Natural killer cell (primary cell): Measurements from ENCODE around the gene NUP133. TPM values are rescaled to one million over a fixed set of nuclear protein-coding genes. Genes with fewer than 3 reads are reported as not detected.

Experiments used
- ATAC-seq, 3 donors: fragments of 150-1000 bp in 2 of 3; fragments of 200-7000 bp in 1 of 3; cut with Tn5 transposase; 1 replicate in 1 of 3; 2 replicates in 2 of 3; pipeline ENCODE4 v1.10.0; 2021; ENCODE audit warnings: mild to moderate bottlenecking in 2 of 3, moderate library complexity in 2 of 3
- DNase-seq, 2 donors: peaks; one replicate each; pipeline versions ENCODE4 v3.0.0 to v3.0.0-alpha.2; 2013 to 2021; ENCODE audit warnings: mixed read lengths in 1 of 2
- H3K27ac ChIP-seq: one replicate; pipeline ENCODE4 v1.5.1; 2013; ENCODE audit warnings: mild to moderate bottlenecking, low read length
- H3K27me3 ChIP-seq: one replicate; pipeline ENCODE4 v1.6.1; 2013; ENCODE audit warnings: low read length; ENCODE audit not compliant: control insufficient read depth, insufficient read depth
- H3K36me3 ChIP-seq: one replicate; pipeline ENCODE4 v1.6.1; 2013; ENCODE audit warnings: low read length; ENCODE audit not compliant: control insufficient read depth, insufficient read depth
- H3K4me1 ChIP-seq: one replicate; pipeline ENCODE4 v1.6.1; 2013; ENCODE audit warnings: low read length; ENCODE audit not compliant: control insufficient read depth, insufficient read depth
- H3K4me3 ChIP-seq: one replicate; pipeline ENCODE4 v1.5.1; 2013; ENCODE audit warnings: low read length
- H3K9me3 ChIP-seq: one replicate; pipeline ENCODE4 v1.6.1; 2013; ENCODE audit warnings: low read length; ENCODE audit not compliant: control insufficient read depth, insufficient read depth
- H3K27ac Mint-ChIP-seq, 2 donors: one replicate each; pipeline ENCODE4 v1.8.0; 2022; ENCODE audit warnings: mild to moderate bottlenecking in 2 of 2, mixed read lengths in 2 of 2, moderate library complexity in 1 of 2
- H3K27me3 Mint-ChIP-seq, 2 donors: one replicate each; pipeline ENCODE4 v1.8.0; 2022; ENCODE audit warnings: low read depth in 2 of 2, mixed read lengths in 2 of 2
- H3K36me3 Mint-ChIP-seq: one replicate; pipeline ENCODE4 v1.8.0; 2022; ENCODE audit warnings: mixed read lengths
- H3K4me1 Mint-ChIP-seq, 2 donors: one replicate each; pipeline ENCODE4 v1.8.0; 2022; ENCODE audit warnings: mixed read lengths in 2 of 2
- H3K4me3 Mint-ChIP-seq: one replicate; pipeline ENCODE4 v1.8.0; 2022; ENCODE audit warnings: mild to moderate bottlenecking, moderate library complexity, mixed read lengths
- H3K9me3 Mint-ChIP-seq, 2 donors: one replicate each; pipeline ENCODE4 v1.8.0; 2022; ENCODE audit warnings: mixed read lengths in 2 of 2
- CTCF ChIP-seq: fragments of 200-600 bp; IDR thresholded peaks from one replicate; pipeline ENCODE4 v1.8.0; 2022; ENCODE audit warnings: antibody characterized with exemption
- WGBS: methylation state at CpG from one replicate; pipeline ENCODE4 v1.1.7; 2013; ENCODE audit warnings: missing lambda C conversion rate; ENCODE audit not compliant: insufficient coverage; 5-methylcytosine and 5-hydroxymethylcytosine counted together
- intact Hi-C: fragments of 100-400 bp; cut with micrococcal nuclease; formaldehyde crosslinking; loops from one replicate; pipeline ENCODE4 v1.14.2; 2022
- total RNA-seq, 4 donors: library from RNA; stranded (reverse); fragments of 120-200 nt in 1 of 4; gene quantifications; one replicate each; pipeline versions ENCODE4 v1.2.3 to v1.2.4, GENCODE V29; 2013 to 2022

Gene NUP133
- total RNA-seq, 3 donors from 2014 or later (not counting 1 experiment from before 2014, with no cell fraction given) = 34.5 to 40.1 (median 38.4) TPM

GRCh38 chr1:229434005-229434640, 74.0 kb downstream of the NUP133 start, which contains the start of gene ACTA1:
Gene ACTA1, minus strand, starts transcription at chr1:229434094. Its CDS starts 979 bp downstream, at chr1:229433115.
- no peaks in the 10 kb centered on the region for H3K36me3 Mint-ChIP-seq
- intact Hi-C loops = no loop called here
- Histone ChIP-seq H3K9me3 (no peaks in the 10 kb centered on the region), H3K4me3 (no peak within 1 kb of the TSS), H3K36me3 (peaks cover 12% of the 10 kb centered on the region), H3K27me3 (peaks cover 46% of the 10 kb centered on the region), H3K4me1 (peaks cover 16% of the 10 kb centered on the region), H3K27ac (no peak within 1 kb of the TSS)
- WGBS = 4% methylated on average over 47 of the region's 51 CpGs
- no peak for TF ChIP-seq CTCF
- no peak within 1 kb of the TSS for H3K27ac Mint-ChIP-seq
- peaks cover 29 to 39% of the 10 kb centered on the region in 2 donors for H3K27me3 Mint-ChIP-seq
- ATAC-seq (no peak), DNase-seq (no peak)
- no peaks in the 10 kb centered on the region for H3K9me3 Mint-ChIP-seq
- peaks cover 12 to 14% of the 10 kb centered on the region in 2 donors for H3K4me1 Mint-ChIP-seq
- H3K4me3 Mint-ChIP-seq = no peak within 1 kb of the TSS

- 21% methylated on average over 19 of the region's 19 CpGs for WGBS
- TF ChIP-seq CTCF = no peak
- no peaks in the 10 kb centered on the region for H3K9me3 Mint-ChIP-seq
- peaks cover 29 to 41% of the 10 kb centered on the region in 2 donors for H3K27me3 Mint-ChIP-seq
- Histone ChIP-seq H3K27me3 (peaks cover 46% of the 10 kb centered on the region), H3K27ac (no peak overlapping the region), H3K9me3 (no peaks in the 10 kb centered on the region), H3K36me3 (peaks cover 12% of the 10 kb centered on the region), H3K4me1 (peaks cover 16% of the 10 kb centered on the region), H3K4me3 (no peak overlapping the region)
- ATAC-seq (no peak), DNase-seq (no peak)
- no peaks in the 10 kb centered on the region for H3K36me3 Mint-ChIP-seq
- H3K4me1 Mint-ChIP-seq = peaks cover 12 to 14% of the 10 kb centered on the region in 2 donors
- intact Hi-C loops = no loop called here
- no peak overlapping the region for H3K27ac Mint-ChIP-seq
- no peak overlapping the region for H3K4me3 Mint-ChIP-seq
Measured at GRCh38 chr1:229433364-229434004, 74.7 kb downstream of the NUP133 start.

GRCh38 chr1:229432905-229433304, 75.2 kb downstream of the NUP133 start:
- Histone ChIP-seq H3K9me3 (no peaks in the 10 kb centered on the region), H3K4me3 (no peak overlapping the region), H3K36me3 (peaks cover 12% of the 10 kb centered on the region), H3K27ac (no peak overlapping the region), H3K27me3 (peaks cover 46% of the 10 kb centered on the region), H3K4me1 (peaks cover 16% of the 10 kb centered on the region)
- ATAC-seq (no peak), DNase-seq (no peak)
- peaks cover 34 to 47% of the 10 kb centered on the region in 2 donors for H3K27me3 Mint-ChIP-seq
- H3K4me1 Mint-ChIP-seq = peaks cover 12 to 14% of the 10 kb centered on the region in 2 donors
- H3K36me3 Mint-ChIP-seq = no peaks in the 10 kb centered on the region
- WGBS = 18% methylated on average over 37 of the region's 37 CpGs
- no peak overlapping the region for H3K27ac Mint-ChIP-seq
- H3K4me3 Mint-ChIP-seq = no peak overlapping the region
- no peak for TF ChIP-seq CTCF
- intact Hi-C loops = no loop called here
- no peaks in the 10 kb centered on the region for H3K9me3 Mint-ChIP-seq
